Heart left ventricle (tissue), 13 donors: ENCODE data around the gene FOXN3.

Experiments
- POLR2A ChIP-seq, 2 donors: fragments of 450-650 bp; IDR thresholded peaks; one replicate each; pipeline ENCODE4 v1.6.1; 2017; ENCODE audit warnings: antibody characterized with exemption in 2 of 2, mild to moderate bottlenecking in 2 of 2, moderate library complexity in 2 of 2
- TF ChIP-seq, protein P1 (sequence below), 12 donors: fragments of 200-600 bp; sonication (generic) in 4 of 12; IDR thresholded peaks; one replicate each; pipeline versions ENCODE4 v1.5.0 to v1.8.0; 2018 to 2022; ENCODE audit warnings: antibody characterized with exemption in 12 of 12, mild to moderate bottlenecking in 5 of 12
- donor health status: ischemic (EF 13 %, LVEDD 7.1; RV severe dilation, severe dysfunction).
- donor health status: DM: no; HTN: yes; CAD: no.
- donor health status: DM: no; HTN: no; CAD: no.
- donor health status: ischemic (EF 25% LVEDD 6.9; RV normal size, moderate dysfunction).
- donor health status: ischemic (EF 25% LVEDD 5.7; RV mildly dilated, moderate dysfunction).
- donor health status: ischemic (EF 35%, LVEDD 5.7; RV mildly dilated, moderate dysfunction).
- donor health status: nonischemic (EF 11% LVEDD 7.7; RV severe dilation, severe dysfunction).
- donor health status: DM: yes; HTN: yes; CAD: no.
- donor health status: PGD.
- donor health status: ischemic (EF 29% LVEDD 5.4; RV normal size, mild dysfunction).
- donor health status: nonischemic (EF 23%, LVEDD 6.1; RV moderate dilation, normal function).

DNA sequence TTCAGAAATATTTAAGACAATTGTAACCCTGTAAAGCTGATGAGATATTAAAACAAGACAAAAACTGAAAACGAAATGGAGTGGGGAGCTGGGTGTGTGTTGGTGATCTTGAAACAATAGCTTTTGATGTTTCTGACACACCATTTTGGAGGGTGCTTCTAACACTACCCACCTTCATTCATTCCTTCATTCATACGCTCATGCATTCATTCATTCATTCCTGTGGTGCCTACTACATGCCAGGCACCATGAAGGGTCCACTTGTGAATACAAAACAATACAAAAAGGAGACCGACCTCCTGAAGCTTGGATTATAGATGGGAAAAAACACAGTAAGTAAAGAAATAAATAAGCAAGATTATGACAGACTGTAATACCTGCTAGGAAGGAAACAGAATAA is 60.5 kb downstream of the FOXN3 start:
- TF ChIP-seq, protein P1, sequence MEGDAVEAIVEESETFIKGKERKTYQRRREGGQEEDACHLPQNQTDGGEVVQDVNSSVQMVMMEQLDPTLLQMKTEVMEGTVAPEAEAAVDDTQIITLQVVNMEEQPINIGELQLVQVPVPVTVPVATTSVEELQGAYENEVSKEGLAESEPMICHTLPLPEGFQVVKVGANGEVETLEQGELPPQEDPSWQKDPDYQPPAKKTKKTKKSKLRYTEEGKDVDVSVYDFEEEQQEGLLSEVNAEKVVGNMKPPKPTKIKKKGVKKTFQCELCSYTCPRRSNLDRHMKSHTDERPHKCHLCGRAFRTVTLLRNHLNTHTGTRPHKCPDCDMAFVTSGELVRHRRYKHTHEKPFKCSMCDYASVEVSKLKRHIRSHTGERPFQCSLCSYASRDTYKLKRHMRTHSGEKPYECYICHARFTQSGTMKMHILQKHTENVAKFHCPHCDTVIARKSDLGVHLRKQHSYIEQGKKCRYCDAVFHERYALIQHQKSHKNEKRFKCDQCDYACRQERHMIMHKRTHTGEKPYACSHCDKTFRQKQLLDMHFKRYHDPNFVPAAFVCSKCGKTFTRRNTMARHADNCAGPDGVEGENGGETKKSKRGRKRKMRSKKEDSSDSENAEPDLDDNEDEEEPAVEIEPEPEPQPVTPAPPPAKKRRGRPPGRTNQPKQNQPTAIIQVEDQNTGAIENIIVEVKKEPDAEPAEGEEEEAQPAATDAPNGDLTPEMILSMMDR (IDR thresholded peaks at IDR 0.05): no peak
- no peak for TF ChIP-seq POLR2A (IDR thresholded peaks at IDR 0.05)
